HFF-Myc (cell line): ENCODE data around the gene ERCC1.
A peak's percentile ranks its signal among the peaks of the same experiment; 100 is the strongest.

Source experiments
- DNase-seq: peaks from one replicate; pipeline ENCODE4 v3.0.0-alpha.2; 2011; ENCODE audit warnings: low read depth; ENCODE audit errors: extremely low read depth
- H3K4me3 ChIP-seq: replicated peaks from 2 replicates; pipeline ENCODE4 v1.5.1; 2011; ENCODE audit warnings: low read depth, mild to moderate bottlenecking, control low read depth, low read length
- CTCF ChIP-seq: IDR thresholded peaks from 2 replicates; pipeline ENCODE4 v1.5.1; 2012; ENCODE audit warnings: mild to moderate bottlenecking, low read depth, low read length, control low read depth; ENCODE audit errors: missing control alignments

Gene ERCC1

GRCh38 chr19:45469945-45470761, 46.4 kb upstream of the ERCC1 start:
- TF ChIP-seq CTCF: no peak
- peak overlapping the region; percentile 71 for H3K4me3 ChIP-seq
- DNase-seq: no peak

DNA sequence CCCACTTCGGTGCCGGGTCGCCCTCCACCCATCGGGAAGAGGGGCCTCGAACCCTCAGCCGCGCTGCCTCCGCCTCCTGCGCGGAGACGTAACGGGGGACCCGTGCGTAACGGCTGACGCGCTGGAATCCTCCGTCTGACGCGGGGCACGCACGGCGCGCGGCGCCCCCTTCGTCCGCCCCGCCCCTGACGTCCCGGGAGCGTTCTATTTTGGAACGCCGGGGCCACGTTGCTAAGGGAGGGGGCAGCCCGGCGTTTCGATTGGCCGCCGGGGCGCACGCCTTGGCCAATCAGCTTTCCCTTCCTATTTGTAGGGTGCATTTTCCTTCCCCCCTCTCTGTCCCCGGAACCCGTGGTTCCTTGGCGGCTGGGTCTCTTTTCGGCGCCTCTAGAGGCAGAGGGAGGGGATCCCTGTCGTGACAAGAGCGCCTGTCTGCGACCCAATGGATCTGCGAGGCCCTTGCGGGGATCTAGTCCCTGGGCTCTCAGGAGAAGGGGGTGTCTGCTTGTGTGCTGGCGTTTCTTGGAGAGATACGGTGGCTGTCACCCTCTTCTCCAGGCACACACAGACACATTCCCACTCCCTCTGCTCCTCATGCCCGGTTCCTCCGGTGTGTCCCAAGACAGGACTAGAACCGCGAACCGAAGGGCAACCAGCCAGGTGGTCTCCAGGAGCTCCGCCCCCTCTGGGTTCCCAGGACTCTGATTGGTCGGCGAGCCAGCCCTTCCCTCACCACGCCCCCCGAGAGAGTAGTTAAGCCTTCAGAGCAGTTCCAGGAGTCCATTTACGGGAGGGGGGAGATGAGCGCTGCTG, 45.6 kb upstream of the ERCC1 start:
- TF ChIP-seq CTCF: no peak
- peak overlapping the region; percentile 71 for H3K4me3 ChIP-seq
- DNase-seq: no peak

DNA sequence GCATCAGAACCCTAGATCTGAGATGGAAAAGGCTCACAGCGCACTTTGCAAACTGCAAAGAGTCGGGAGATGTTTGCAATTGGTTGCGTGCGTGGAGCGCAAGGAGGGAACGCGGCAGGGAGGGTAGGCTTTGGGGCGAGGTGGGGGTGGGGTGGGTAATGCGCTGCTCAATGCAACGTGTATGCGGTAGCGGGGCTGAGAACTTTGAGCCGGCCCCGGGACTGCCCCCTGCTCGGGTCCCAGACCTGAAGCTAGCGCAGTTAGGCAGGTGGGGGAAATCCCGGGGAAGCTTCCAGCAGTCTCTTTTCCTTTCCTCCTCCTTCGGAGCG, 45.0 kb upstream of the ERCC1 start:
- peak overlapping the region; percentile 71 for H3K4me3 ChIP-seq
- DNase-seq: no peak
- no peak for TF ChIP-seq CTCF

- peak overlapping the region; percentile 71 for H3K4me3 ChIP-seq
- no peak for TF ChIP-seq CTCF
- no peak for DNase-seq
Observed at GRCh38 chr19:45468159-45468651, 44.5 kb upstream of the ERCC1 start.

DNA sequence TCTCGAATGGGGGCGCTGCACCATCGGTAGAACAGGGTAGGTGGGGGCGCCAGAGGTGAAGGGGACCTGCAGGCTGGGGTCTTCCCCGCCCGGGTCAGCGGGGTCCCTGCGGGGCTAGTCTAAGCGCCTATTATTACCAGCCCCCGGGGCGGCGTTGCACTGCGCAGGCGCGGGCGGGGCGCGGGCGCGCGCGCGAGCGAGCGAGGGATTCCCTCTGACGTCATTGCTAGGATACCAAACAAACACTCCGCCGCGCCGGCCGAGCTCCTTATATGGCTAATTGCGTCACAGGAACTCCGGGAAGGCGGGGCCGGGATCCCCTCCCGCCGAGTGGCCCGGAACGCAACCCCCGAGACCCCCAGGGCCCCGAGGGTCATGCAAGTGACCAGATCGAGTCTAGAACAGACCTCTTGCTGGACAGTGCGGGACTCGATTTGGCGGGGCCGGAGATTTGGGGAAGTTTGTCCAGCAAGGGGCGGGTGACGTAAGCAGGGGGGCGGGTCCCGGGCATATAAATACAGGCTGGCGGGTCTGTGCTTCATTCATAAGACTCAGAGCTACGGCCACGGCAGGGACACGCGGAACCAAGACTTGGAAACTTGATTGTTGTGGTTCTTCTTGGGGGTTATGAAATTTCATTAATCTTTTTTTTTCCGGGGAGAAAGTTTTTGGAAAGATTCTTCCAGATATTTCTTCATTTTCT, 43.9 kb upstream of the ERCC1 start, which contains the start of gene FOSB:
Gene FOSB (plus strand): TSS at position 541 of the 703 bp plus-strand sequence. CDS start 591 bp downstream, outside the sequence.
- peak within 1 kb of the TSS; percentile 71 for H3K4me3 ChIP-seq
- peak; percentile 78 for DNase-seq
- no peak for TF ChIP-seq CTCF

DNA sequence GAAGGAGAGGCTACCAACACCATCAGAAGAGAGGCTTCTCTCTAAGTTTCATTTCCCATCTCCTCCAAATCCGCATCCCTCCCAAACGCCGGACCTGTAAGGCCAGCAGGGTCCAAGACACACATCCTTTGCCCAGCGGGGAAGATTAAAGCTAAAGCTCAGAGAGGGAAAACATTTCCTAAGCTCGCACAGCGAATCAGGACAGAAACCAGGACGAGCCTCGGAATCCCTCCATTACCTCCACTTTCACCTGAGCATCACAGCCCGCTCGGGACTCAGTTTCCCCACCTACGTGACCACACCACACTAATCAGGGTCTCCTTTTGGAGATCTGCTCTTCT, 43.4 kb upstream of the ERCC1 start:
- TF ChIP-seq CTCF: peak; percentile 18
- DNase-seq: no peak
- H3K4me3 ChIP-seq: peak overlapping the region; percentile 71
